OCI-LY3 (cell line): ENCODE results near the gene CCDC12.

ENCODE experiments used
- H2AFZ ChIP-seq: fragments of 200-600, 300-600 bp; shearing (Covaris generic); 2 replicates; pipeline ENCODE4 v1.6.0; 2014; ENCODE audit warnings: antibody characterized with exemption, low read depth, low read length
- H3K27ac ChIP-seq: fragments of 200-600, 300-600 bp; sonication (generic); 2 replicates; pipeline ENCODE4 v1.5.1; 2014; ENCODE audit warnings: mild to moderate bottlenecking, low read length, moderate library complexity, mixed read lengths
- H3K27me3 ChIP-seq: fragments of 200-600, 300-600 bp; sonication (generic); 2 replicates; pipeline ENCODE4 v1.6.1; 2014; ENCODE audit warnings: low read depth, low read length, mixed read lengths
- H3K36me3 ChIP-seq: fragments of 200-600, 300-600 bp; sonication (generic); replicated peaks from 2 replicates; pipeline ENCODE3; 2014; ENCODE audit warnings: low read depth, low read length, mixed read lengths
- H3K4me1 ChIP-seq: fragments of 300-600, 200-600 bp; sonication (generic); 2 replicates; pipeline ENCODE4 v1.6.1; 2014; ENCODE audit warnings: low read length, mixed read lengths
- H3K4me2 ChIP-seq: fragments of 200-600, 300-600 bp; sonication (generic); 2 replicates; pipeline ENCODE4 v1.6.1; 2014; ENCODE audit warnings: low read length, mixed read lengths
- H3K4me3 ChIP-seq: fragments of 300-600, 200-600 bp; sonication (generic); 2 replicates; pipeline ENCODE4 v1.5.1; 2014; ENCODE audit warnings: antibody characterized with exemption, mild to moderate bottlenecking, low read length, moderate library complexity
- H3K79me2 ChIP-seq: fragments of 300-600, 200-600 bp; shearing (Covaris generic); 2 replicates; pipeline ENCODE4 v1.6.1; 2014; ENCODE audit warnings: mild to moderate bottlenecking, low read length, mixed read lengths
- H3K9ac ChIP-seq: fragments of 300-600, 200-600 bp; shearing (Covaris generic); 2 replicates; pipeline ENCODE4 v1.6.0; 2014; ENCODE audit warnings: mild to moderate bottlenecking, low read length, moderate library complexity
- H3K9me3 ChIP-seq: fragments of 200-600, 300-600 bp; shearing (Covaris generic); 2 replicates; pipeline ENCODE4 v1.6.1; 2014; ENCODE audit warnings: low read length, mixed read lengths; ENCODE audit not compliant: insufficient read depth
- H4K20me1 ChIP-seq: fragments of 200-600, 300-600 bp; sonication (generic); 2 replicates; pipeline ENCODE4 v1.6.1; 2016; ENCODE audit warnings: low read length, mixed read lengths; ENCODE audit not compliant: insufficient read depth
- EZH2phosphoT487 ChIP-seq: fragments of 200-600 bp; shearing (Covaris generic); IDR thresholded peaks from 2 replicates; pipeline ENCODE4 v1.6.1; 2018; ENCODE audit warnings: antibody characterized with exemption, mixed run types, low read depth
- TF ChIP-seq, protein P1 (sequence below): fragments of 200-600, 300-600 bp; sonication (generic); IDR thresholded peaks from 2 replicates; pipeline ENCODE4 v1.5.1; 2014; ENCODE audit warnings: antibody characterized with exemption, low read length, low read depth

The CCDC12 gene

DNA sequence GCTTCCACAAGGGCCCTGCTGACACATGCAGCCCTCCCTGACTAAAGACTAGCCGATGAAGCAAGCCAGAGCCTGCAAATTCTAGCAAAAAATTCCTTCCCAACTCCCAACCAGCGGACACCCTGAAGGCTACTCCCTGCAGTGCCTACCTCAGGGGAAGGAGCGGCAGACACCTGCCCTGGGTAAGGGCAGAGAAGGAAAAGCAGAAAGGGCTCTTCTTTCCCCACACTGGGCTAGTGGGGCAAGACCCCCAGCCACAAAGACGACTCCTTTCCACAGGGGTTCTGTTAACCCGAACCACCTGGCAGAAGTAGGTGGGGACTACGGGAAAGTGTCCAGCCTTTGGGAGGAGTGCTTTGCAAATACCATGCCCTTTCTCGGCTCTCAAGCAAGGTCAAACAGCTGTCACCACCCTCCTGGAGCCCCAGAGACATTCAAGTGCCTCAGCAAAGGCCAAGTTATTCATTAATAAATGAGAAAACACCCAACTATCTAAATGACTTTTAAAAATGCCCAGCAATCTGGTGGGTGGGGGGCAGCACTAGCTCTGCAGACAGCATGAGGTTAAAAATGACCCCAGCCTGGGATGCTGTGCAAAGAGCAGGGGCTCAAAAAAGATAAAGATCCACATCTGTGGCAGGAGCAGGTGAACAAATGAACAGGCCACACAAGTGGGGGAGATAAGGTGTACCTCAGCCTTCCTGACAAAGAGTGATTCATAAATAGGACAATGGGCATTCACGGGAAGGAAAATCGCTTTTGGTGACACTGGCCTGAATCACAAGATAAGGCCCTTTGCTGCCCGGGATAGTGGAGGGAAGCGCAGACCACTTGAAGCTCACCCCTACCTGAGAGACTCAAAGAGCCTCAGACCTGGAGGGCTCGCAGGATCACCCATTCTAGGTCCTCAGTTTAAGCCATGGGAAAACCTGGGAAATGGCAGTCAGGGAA is 33.0 kb downstream of the CCDC12 start:
- Histone ChIP-seq H3K79me2 (peaks cover 97% of the 10 kb centered on the region), H3K27me3 (no peaks in the 10 kb centered on the region), H3K27ac (peak overlapping the region; percentile 85), H3K36me3 (peaks cover 59% of the 10 kb centered on the region), H3K4me1 (peaks cover 76% of the 10 kb centered on the region), H3K9me3 (no peaks in the 10 kb centered on the region), H4K20me1 (peaks cover 33% of the 10 kb centered on the region), H2AFZ (no peak overlapping the region), H3K9ac (peak overlapping the region; percentile 74), H3K4me3 (peak overlapping the region; percentile 68), H3K4me2 (peak overlapping the region; percentile 91)
- TF ChIP-seq, protein P1, sequence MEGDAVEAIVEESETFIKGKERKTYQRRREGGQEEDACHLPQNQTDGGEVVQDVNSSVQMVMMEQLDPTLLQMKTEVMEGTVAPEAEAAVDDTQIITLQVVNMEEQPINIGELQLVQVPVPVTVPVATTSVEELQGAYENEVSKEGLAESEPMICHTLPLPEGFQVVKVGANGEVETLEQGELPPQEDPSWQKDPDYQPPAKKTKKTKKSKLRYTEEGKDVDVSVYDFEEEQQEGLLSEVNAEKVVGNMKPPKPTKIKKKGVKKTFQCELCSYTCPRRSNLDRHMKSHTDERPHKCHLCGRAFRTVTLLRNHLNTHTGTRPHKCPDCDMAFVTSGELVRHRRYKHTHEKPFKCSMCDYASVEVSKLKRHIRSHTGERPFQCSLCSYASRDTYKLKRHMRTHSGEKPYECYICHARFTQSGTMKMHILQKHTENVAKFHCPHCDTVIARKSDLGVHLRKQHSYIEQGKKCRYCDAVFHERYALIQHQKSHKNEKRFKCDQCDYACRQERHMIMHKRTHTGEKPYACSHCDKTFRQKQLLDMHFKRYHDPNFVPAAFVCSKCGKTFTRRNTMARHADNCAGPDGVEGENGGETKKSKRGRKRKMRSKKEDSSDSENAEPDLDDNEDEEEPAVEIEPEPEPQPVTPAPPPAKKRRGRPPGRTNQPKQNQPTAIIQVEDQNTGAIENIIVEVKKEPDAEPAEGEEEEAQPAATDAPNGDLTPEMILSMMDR: no peak
- TF ChIP-seq EZH2phosphoT487: no peak

DNA sequence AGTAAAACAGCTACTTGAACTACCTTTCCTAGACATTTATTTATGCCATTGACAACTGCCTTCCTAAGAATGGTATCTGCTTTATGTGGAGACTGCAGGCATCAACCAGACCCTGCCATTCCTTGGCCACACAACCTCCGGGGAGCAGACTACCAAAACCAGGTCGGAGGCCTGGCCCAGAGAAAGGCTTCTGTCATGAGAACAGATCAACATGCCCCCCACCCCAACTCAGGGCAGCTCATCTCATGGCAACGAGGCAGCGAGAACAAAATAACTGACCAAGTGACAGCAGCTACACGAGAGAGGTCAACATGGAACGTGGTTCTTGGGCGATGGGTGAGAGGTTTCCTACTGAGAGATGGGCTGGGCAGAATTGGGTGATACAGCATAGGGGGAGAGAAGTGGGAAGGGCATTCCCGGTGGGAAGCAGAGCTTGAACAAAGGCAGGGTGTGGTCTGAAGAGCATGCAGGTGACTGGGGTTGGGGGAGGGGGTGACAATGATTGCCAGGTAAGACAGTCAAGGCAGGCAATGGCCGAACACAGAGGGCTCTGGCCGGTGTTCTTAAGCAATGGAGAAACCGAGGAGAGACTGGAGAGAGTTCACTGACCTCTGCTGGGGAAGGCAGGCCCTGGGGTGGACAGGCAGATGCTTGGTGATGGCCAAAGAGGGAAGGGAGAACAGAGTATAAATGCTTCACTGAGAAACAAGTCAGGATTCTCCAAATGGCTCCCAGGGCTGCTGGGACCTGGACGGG is 33.9 kb downstream of the CCDC12 start:
- TF ChIP-seq, protein P1: no peak
- no peak for TF ChIP-seq EZH2phosphoT487
- Histone ChIP-seq H3K4me2 (peak overlapping the region; percentile 91), H3K36me3 (peaks cover 61% of the 10 kb centered on the region), H2AFZ (no peak overlapping the region), H4K20me1 (peaks cover 25% of the 10 kb centered on the region), H3K79me2 (peaks cover 97% of the 10 kb centered on the region), H3K4me1 (peaks cover 76% of the 10 kb centered on the region), H3K9ac (peak overlapping the region; percentile 74), H3K27ac (peak overlapping the region; percentile 85), H3K9me3 (no peaks in the 10 kb centered on the region), H3K4me3 (peak overlapping the region; percentile 68), H3K27me3 (no peaks in the 10 kb centered on the region)

DNA sequence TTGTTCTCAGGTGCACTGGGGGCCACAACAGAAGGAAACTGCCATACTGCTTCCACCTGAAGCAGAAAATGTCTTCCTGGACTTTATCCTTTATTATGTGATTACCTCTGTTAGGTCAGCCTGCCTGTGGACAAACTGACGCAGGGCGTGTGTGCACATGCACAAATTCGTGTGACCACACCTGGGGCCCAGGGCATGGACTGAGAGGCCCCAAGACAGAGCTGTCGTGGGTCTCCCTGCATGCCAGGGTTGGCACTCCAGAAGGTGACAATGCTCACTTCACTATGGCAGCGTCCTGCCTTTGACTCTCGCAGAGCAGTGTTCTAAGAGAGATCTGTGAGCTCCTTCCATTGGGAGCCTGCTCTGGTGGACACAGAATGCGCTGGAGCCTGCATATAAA is 34.5 kb downstream of the CCDC12 start:
- peaks cover 61% of the 10 kb centered on the region for H3K36me3 ChIP-seq
- no peak overlapping the region for H3K4me2 ChIP-seq
- no peaks in the 10 kb centered on the region for H3K27me3 ChIP-seq
- H3K27ac ChIP-seq: peak overlapping the region; percentile 85; the same call in 1 of the 2 replicates
- H2AFZ ChIP-seq: no peak overlapping the region
- H4K20me1 ChIP-seq: peaks cover 19% of the 10 kb centered on the region; the same call in 1 of the 2 replicates
- H3K9ac ChIP-seq: no peak overlapping the region
- H3K9me3 ChIP-seq: no peaks in the 10 kb centered on the region
- H3K4me3 ChIP-seq: no peak overlapping the region
- H3K79me2 ChIP-seq: peaks cover 97% of the 10 kb centered on the region
- peaks cover 76% of the 10 kb centered on the region for H3K4me1 ChIP-seq
- TF ChIP-seq, protein P1: no peak
- TF ChIP-seq EZH2phosphoT487: no peak
